Large intestine (tissue), 3 donors: Measurements from ENCODE around the gene NIPAL3. TPM values are rescaled to one million over a fixed set of nuclear protein-coding genes. Genes with fewer than 3 reads are reported as not detected.
A peak's percentile ranks its signal among the peaks of the same experiment; 100 is the strongest.
"Not testable (repeated sequence)": the region's sequence is repeated elsewhere in the genome, so short reads cannot be mapped to it uniquely, and the experiment has no call there.

Experiments used
- DNase-seq, 2 donors: peaks; one replicate each; pipeline versions ENCODE4 v3.0.0 to v3.0.0-alpha.2; 2013
- H3K27ac ChIP-seq: one replicate; pipeline ENCODE4 v1.5.1; 2013; ENCODE audit warnings: low read length
- H3K27me3 ChIP-seq: 2 replicates; pipeline ENCODE4 v1.6.1; 2013; ENCODE audit warnings: low read length; ENCODE audit not compliant: control insufficient read depth, insufficient read depth
- H3K36me3 ChIP-seq: 2 replicates; pipeline ENCODE4 v1.6.1; 2013; ENCODE audit warnings: low read length; ENCODE audit not compliant: control insufficient read depth, insufficient read depth
- H3K4me1 ChIP-seq: one replicate; pipeline ENCODE4 v1.6.1; 2013; ENCODE audit warnings: low read length; ENCODE audit not compliant: control insufficient read depth, insufficient read depth
- H3K4me3 ChIP-seq: one replicate; pipeline ENCODE4 v1.5.1; 2013; ENCODE audit warnings: low read length
- H3K9me3 ChIP-seq: one replicate; pipeline ENCODE4 v1.6.1; 2013; ENCODE audit warnings: mild to moderate bottlenecking, low read depth, low read length, moderate library complexity; ENCODE audit not compliant: control insufficient read depth
- WGBS: methylation state at CpG from one replicate; pipeline ENCODE4 v1.1.5; 2013; ENCODE audit warnings: low lambda C conversion rate; ENCODE audit not compliant: insufficient coverage; 5-methylcytosine and 5-hydroxymethylcytosine counted together
- polyA plus RNA-seq: library from polyadenylated mRNA; unstranded; fragments of 120-200 nt; gene quantifications from one replicate; pipeline ENCODE4 v1.2.1, GENCODE V29; 2013

Gene NIPAL3
- polyA plus RNA-seq, 1 donor, result 16.0 TPM

DNA sequence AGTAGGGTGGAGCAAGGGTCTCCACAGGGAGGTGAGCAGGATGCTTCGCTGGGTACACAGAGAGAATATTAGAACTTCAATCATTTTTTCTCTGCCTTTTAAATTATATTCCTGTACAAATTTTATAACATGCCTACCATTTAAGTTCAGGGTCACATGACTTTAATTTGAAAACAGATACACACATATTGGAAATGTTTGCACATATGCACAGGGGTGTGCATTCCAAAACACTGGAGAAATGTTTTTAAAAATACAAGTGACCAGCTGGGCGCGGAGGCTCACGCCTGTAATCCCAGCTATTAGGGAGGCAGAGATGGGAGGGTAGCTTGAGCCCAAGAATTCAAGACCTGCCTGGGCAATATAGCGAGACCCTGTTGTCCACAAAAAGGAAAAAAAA is 39.7 kb downstream of the NIPAL3 start:
- Histone ChIP-seq H3K36me3 (peaks cover 73% of the 10 kb centered on the region), H3K9me3 (no peaks in the 10 kb centered on the region), H3K4me1 (no peaks in the 10 kb centered on the region), H3K4me3 (no peak overlapping the region), H3K27me3 (no peaks in the 10 kb centered on the region), H3K27ac (no peak overlapping the region)
- WGBS, result no CpG with 5 or more reads among the region's 5 CpGs
- DNase-seq, result no peak

DNA sequence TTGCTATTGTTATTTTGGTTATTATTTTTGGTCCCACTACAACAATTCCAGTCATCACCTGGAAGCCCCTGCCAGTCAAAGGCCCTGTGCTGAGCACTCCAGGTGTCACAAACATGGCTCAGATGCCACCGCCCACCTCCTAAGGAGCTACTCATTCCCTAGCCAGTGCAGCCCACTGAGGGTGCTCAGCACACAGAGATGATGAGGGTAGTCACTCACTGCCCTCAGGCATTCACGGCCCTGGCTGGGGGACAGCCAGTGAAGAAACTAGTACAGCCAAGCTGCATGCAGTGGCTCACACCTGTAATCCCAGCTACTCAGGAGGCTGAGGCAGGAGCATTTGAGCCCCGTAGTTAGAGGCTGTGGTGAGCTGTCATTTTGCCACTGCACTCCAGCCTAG is 42.3 kb downstream of the NIPAL3 start:
- H3K27me3 ChIP-seq, result no peaks in the 10 kb centered on the region
- WGBS, result no CpG with 5 or more reads among the region's 3 CpGs
- H3K4me1 ChIP-seq, result no peaks in the 10 kb centered on the region
- no peaks in the 10 kb centered on the region for H3K9me3 ChIP-seq
- no peak overlapping the region for H3K27ac ChIP-seq
- no peak overlapping the region for H3K4me3 ChIP-seq
- H3K36me3 ChIP-seq, result peaks cover 58% of the 10 kb centered on the region
- DNase-seq, result no peak

DNA sequence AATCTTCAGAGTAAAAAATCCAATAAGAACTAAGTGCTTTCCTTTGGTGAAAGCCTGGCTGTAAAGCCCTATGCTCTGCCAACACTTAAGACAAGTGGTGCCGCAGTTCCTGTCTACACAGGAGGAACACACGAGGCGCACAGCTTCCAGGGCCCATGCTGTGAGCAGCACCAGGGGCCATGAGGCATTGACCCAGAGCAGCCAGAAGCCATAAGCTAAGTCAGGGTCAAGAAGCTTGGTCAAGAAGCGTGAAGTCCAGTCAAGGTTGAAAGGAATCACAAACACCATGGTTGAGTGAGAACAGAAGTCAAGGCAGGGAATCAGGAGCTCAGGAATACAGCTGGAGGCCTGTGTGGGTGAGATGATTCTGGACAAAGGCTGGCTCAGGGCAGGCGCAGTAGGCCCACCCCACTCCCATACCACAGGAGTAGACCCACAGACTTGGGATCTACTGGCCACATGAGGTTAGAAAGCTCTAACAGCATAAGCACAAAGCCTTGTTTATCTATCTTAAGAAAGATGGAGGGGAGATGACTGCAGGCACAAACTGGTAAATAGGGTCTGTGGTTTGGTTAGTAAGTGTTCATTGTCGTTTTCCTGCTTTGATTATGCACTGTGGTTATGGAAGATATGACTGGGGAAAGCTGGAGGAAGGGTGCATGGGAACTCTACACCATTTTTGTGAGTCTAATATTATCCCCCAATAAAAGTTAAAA is 44.1 kb downstream of the NIPAL3 start:
- 100% methylated on average over 1 of the region's 6 CpGs for WGBS
- H3K4me1 ChIP-seq, result peaks cover 11% of the 10 kb centered on the region
- no peaks in the 10 kb centered on the region for H3K9me3 ChIP-seq
- DNase-seq, result no peak
- no peak overlapping the region for H3K4me3 ChIP-seq
- H3K27me3 ChIP-seq, result no peaks in the 10 kb centered on the region
- no peak overlapping the region for H3K27ac ChIP-seq
- H3K36me3 ChIP-seq, result peaks cover 45% of the 10 kb centered on the region

DNA sequence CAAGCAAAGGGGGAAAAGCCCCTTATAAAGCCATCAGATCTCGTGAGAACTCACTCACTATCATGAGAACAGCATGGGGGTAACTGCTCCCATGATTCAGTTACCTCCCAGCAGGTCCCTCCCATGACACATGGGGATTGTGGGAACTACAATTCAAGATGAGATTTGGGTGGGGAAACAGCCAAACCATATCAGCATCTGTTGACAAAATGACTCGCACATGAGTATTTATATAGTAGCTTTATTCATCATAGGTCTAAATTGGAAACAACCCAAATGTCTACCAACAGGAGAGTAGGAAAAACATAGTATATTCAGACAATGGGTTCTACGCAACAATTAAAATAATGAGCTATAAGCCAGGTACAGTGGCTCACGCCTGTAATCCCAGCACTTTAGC is 46.5 kb downstream of the NIPAL3 start:
- Histone ChIP-seq H3K4me1 (peaks cover 19% of the 10 kb centered on the region), H3K36me3 (peaks cover 31% of the 10 kb centered on the region)
- H3K27ac ChIP-seq, H3K9me3 ChIP-seq, H3K27me3 ChIP-seq, DNase-seq, H3K4me3 ChIP-seq: not testable (repeated sequence)
- WGBS, result 100% methylated on average over 1 of the region's 4 CpGs

DNA sequence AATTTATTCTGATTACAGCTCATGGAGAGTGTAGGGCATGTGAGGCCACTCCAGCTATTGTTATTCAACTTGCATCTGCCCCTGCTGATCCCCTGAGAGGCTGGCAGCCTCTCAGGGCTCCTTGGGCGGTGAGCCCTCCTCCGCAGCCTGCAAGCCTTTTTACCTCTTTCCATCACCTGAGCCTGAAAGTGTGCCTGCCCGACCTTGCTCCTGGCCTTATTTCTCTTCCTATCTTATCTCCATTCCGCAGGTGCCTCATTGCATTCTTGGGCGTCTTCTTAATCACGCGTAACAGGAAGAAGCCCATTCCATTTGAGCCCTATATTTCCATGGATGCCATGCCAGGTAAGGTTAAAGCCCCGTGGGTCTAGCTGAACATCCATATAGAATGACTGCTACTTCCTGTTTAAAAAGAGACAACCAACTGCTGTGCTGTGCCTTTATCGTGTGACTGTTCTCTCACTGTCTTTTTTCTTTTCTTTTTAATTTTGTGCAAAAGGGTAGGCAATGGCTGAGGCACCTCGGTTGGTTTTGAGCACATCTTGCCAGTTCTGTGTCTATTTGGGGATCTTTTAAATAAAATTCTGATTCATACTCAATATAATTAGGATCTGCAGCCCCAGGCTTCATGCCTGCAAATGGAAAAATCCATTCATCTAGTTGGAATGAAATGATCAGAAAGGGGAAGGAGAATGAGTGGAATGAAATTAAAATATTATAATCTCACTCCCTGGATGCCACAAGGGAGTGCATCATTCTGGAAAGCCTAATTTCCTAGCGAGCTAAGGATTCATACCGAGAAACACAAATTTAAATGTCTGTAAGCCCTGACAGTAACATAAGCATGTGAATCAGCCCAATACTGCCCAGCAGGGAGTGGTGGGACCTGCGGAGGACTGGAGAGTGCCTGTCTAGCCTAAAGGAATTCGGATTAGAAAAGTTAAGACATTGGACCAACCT is 48.5 kb downstream of the NIPAL3 start:
- Histone ChIP-seq H3K27me3 (no peaks in the 10 kb centered on the region), H3K27ac (peak overlapping the region; percentile 8), H3K9me3 (no peaks in the 10 kb centered on the region), H3K4me1 (peaks cover 19% of the 10 kb centered on the region), H3K4me3 (no peak overlapping the region), H3K36me3 (peaks cover 21% of the 10 kb centered on the region)
- peak; percentile 23 to 70 for DNase-seq
- WGBS, result 38% methylated on average over 1 of the region's 14 CpGs

DNA sequence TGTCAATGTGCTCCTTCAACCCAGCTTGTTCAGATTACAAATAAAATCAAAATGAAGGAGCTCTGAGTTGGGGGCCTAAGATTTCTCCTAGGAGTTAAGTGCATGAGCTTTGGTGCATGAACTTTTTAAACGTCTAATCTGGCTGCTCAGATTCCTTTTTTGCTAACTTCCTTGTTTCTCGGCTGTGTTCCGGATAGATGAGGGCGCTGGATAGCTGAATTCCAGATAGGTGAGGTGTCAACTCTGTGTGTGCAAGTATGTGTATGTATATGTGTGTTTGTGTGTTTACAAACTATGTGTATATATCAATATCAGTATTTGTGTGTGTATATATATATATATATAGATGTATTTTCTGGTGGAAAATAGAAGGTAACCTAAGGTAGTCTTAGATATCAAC is 49.5 kb downstream of the NIPAL3 start:
- Histone ChIP-seq H3K4me3 (no peak overlapping the region), H3K27ac (no peak overlapping the region), H3K4me1 (peaks cover 19% of the 10 kb centered on the region), H3K9me3 (no peaks in the 10 kb centered on the region), H3K27me3 (no peaks in the 10 kb centered on the region), H3K36me3 (peaks cover 14% of the 10 kb centered on the region)
- 60% methylated on average over 2 of the region's 4 CpGs for WGBS
- DNase-seq, result no peak

DNA sequence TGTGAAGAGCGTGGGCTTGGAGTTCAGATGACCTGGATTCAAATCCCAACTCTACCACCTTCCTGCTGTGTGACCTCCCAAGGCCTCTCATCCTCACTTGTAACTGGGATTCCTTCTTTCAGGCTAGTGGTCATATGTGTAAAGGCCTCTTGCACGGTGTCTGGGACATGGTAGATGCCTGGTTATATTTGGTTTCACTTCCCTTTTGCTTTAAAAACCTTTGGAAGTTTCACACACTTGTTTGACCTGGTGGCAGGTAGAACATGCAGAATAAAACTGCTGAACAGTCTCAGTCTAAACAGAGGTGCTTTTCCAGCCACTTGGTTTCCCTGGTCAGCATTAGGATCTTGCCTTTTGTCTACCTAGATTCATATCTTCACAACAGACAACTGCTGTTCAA is 50.0 kb downstream of the NIPAL3 start:
- no peaks in the 10 kb centered on the region for H3K27me3 ChIP-seq
- no peaks in the 10 kb centered on the region for H3K9me3 ChIP-seq
- no peak overlapping the region for H3K4me3 ChIP-seq
- H3K4me1 ChIP-seq, result peaks cover 19% of the 10 kb centered on the region
- no peak for DNase-seq
- no CpG with 5 or more reads among the region's 2 CpGs for WGBS
- no peak overlapping the region for H3K27ac ChIP-seq
- H3K36me3 ChIP-seq, result peaks cover 9% of the 10 kb centered on the region

DNA sequence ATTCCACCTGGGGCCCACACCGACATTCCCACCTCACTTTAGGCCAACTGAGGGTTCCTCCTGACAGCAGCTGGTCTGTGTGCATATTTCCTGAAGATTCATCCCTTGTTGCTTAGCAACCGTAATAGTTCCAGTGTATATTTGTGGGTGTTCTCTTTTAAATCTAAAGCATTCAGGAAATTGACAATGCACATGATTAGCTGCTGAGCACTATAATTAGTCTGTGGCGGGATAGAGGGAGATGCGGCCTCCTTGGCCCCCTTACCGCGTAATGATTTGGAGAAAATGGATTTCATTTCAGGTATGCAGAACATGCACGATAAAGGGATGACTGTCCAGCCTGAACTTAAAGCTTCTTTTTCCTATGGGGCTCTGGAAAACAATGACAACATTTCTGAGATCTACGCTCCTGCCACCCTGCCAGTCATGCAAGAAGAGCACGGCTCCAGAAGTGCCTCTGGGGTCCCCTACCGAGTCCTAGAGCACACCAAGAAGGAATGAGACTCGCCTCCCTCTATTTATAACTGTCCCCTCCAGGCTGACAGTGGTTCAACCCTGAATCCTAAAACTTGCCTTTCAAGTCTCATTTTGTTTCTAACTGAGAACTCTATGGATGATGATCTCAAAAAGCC is 53.2 kb downstream of the NIPAL3 start:
- 94% methylated on average over 2 of the region's 11 CpGs for WGBS
- H3K4me3 ChIP-seq, result no peak overlapping the region
- H3K36me3 ChIP-seq, result peaks cover 7% of the 10 kb centered on the region
- no peak for DNase-seq
- H3K27me3 ChIP-seq, result no peaks in the 10 kb centered on the region
- H3K4me1 ChIP-seq, result peaks cover 15% of the 10 kb centered on the region
- no peak overlapping the region for H3K27ac ChIP-seq
- no peaks in the 10 kb centered on the region for H3K9me3 ChIP-seq

DNA sequence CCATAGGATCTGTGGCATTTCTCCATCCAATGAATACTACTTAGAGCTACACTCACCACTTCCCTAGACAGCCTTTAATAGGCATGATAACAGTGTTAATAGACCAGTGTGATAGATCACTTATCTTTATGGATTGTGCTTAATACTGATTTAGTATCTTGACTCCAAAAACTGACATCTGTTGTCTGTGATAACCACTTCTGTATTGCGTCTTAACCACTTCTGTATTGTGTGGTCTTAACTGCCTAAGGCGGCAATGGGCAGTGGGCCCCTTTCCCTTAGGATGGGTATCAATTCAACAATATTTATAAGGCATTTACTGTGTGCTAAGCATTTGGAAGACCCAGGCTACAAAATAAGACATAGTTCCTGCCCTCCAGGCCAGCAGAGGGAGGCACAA is 55.0 kb downstream of the NIPAL3 start:
- H3K4me3 ChIP-seq, result no peak overlapping the region
- H3K27ac ChIP-seq, result no peak overlapping the region
- H3K4me1 ChIP-seq, result peaks cover 7% of the 10 kb centered on the region
- WGBS, result no CpG with 5 or more reads among the region's 2 CpGs
- peaks cover 7% of the 10 kb centered on the region for H3K36me3 ChIP-seq
- no peak for DNase-seq
- no peaks in the 10 kb centered on the region for H3K9me3 ChIP-seq
- no peaks in the 10 kb centered on the region for H3K27me3 ChIP-seq

DNA sequence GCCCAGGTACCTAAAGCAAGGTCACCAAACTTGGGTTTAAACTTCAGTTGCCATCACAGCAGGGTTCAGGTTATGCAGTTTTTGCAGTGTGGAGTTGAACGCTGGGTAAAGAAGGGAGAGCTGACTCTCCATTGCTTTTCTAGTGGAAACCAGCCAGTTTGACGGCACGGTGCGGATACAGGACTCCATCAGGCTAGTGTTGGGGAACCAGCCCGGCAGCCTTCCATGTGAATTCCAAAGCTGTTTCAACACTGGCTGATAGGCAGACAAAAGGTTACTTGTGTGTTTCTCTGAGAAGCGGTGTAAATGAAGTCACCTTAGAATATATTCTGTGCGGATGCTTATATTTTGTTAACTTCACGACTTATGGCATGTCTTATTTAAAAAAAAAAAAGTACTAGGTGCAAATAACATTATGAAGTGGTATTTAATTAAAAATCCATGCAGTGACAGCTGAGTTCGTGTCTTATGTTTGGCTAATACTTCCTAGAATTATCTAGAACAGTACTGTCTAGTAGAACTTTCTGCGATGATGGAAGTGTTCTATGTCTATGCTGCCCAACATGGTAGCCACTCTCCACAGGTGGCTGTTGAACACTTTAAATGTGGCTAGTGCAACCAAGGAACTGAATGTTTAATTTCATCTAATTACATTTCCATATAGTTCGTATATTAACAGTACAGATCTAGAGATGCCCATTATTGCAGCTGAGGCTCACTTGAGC is 57.1 kb downstream of the NIPAL3 start:
- Histone ChIP-seq H3K9me3 (no peaks in the 10 kb centered on the region), H3K4me1 (peaks cover 20% of the 10 kb centered on the region), H3K4me3 (no peak overlapping the region), H3K27ac (no peak overlapping the region), H3K27me3 (no peaks in the 10 kb centered on the region), H3K36me3 (peaks cover 3% of the 10 kb centered on the region)
- 38% methylated on average over 2 of the region's 11 CpGs for WGBS
- peak in 1 of 2 donors; percentile 44 for DNase-seq
